Effector CD4-positive, alpha-beta T cell (primary cell): Measurements from ENCODE around the gene ATP2B2.

ENCODE experiments used
- DNase-seq: peaks from one replicate; pipeline ENCODE4 v3.0.0-alpha.2; 2020

ATP2B2 gene

GRCh38 chr3:10529809-10530208, 24.4 kb upstream of the ATP2B2 start:
- no peak for DNase-seq

GRCh38 chr3:10528046-10528445, 22.7 kb upstream of the ATP2B2 start:
- no peak for DNase-seq

- DNase-seq = no peak
These were observed 22.1 kb upstream of the ATP2B2 start for GRCh38 chr3:10527295-10528001.

GRCh38 chr3:10526366-10526765, 21.0 kb upstream of the ATP2B2 start:
- DNase-seq = no peak

- no peak for DNase-seq
These were observed 19.5 kb upstream of the ATP2B2 start for GRCh38 chr3:10524799-10525301.

GRCh38 chr3:10524270-10524669, 18.9 kb upstream of the ATP2B2 start:
- no peak for DNase-seq

- no peak for DNase-seq
These were observed 18.2 kb upstream of the ATP2B2 start for GRCh38 chr3:10523561-10523960.

GRCh38 chr3:10522646-10523303, 17.4 kb upstream of the ATP2B2 start:
- no peak for DNase-seq

GRCh38 chr3:10521772-10522441, 16.5 kb upstream of the ATP2B2 start:
- DNase-seq = no peak

- DNase-seq = no peak
These were observed 14.7 kb upstream of the ATP2B2 start for GRCh38 chr3:10520072-10520471.

GRCh38 chr3:10519236-10519635, 13.8 kb upstream of the ATP2B2 start:
- DNase-seq = no peak

- no peak for DNase-seq
These were observed 13.2 kb upstream of the ATP2B2 start for GRCh38 chr3:10518506-10519150.

- no peak for DNase-seq
These were observed 12.2 kb upstream of the ATP2B2 start for GRCh38 chr3:10517627-10518026.

- DNase-seq = no peak
These were observed 11.4 kb upstream of the ATP2B2 start for GRCh38 chr3:10516544-10517452.

GRCh38 chr3:10515884-10516495, 10.6 kb upstream of the ATP2B2 start:
- no peak for DNase-seq

GRCh38 chr3:10515396-10515795, 10.0 kb upstream of the ATP2B2 start:
- DNase-seq = no peak

- DNase-seq = no peak
These were observed 9.2 kb upstream of the ATP2B2 start for GRCh38 chr3:10514407-10515069.

- DNase-seq = no peak
These were observed 7.9 kb upstream of the ATP2B2 start for GRCh38 chr3:10513306-10513705.

- no peak for DNase-seq
These were observed 7.3 kb upstream of the ATP2B2 start for GRCh38 chr3:10512687-10513086.

- DNase-seq = no peak
These were observed 6.6 kb upstream of the ATP2B2 start for GRCh38 chr3:10511809-10512494.
